ENCODE results near the gene CHSY1. TPM values are rescaled to one million over a fixed set of nuclear protein-coding genes. Genes with fewer than 3 reads are reported as not detected.

Gene CHSY1
- total RNA-seq, 4 donors from 2014 or later = 16.9 to 85.3 (median 39.4) TPM

- TF ChIP-seq CTCF (IDR thresholded peaks at IDR 0.05) = no peak
- DNase-seq (ENCODE audit: low spot score) (no peak), ATAC-seq (ENCODE audit: low FRiP score) (no peak)
Observed at GRCh38 chr15:101172501-101173071, 79.3 kb downstream of the CHSY1 start.

GRCh38 chr15:101171954-101172353 lies 79.9 kb downstream of the CHSY1 start:
- no peak for ATAC-seq (ENCODE audit: low FRiP score)
- no peak for DNase-seq (ENCODE audit: low spot score)
- no peak for TF ChIP-seq CTCF (IDR thresholded peaks at IDR 0.05)

- DNase-seq (ENCODE audit: low spot score) (no peak), ATAC-seq (ENCODE audit: low FRiP score) (no peak)
- TF ChIP-seq CTCF (IDR thresholded peaks at IDR 0.05) = no peak
Observed at GRCh38 chr15:101170568-101171350, 81.1 kb downstream of the CHSY1 start.

GRCh38 chr15:101169495-101170071 lies 82.3 kb downstream of the CHSY1 start:
- DNase-seq (ENCODE audit: low spot score) (no peak), ATAC-seq (ENCODE audit: low FRiP score) (no peak)
- no peak for TF ChIP-seq CTCF (IDR thresholded peaks at IDR 0.05)

- ATAC-seq (ENCODE audit: low FRiP score) = no peak
- DNase-seq (ENCODE audit: low spot score) = no peak
Observed at GRCh38 chr15:101168898-101169494, 82.9 kb downstream of the CHSY1 start.

GRCh38 chr15:101168463-101168824 lies 83.4 kb downstream of the CHSY1 start:
- no peak for TF ChIP-seq CTCF (IDR thresholded peaks at IDR 0.05)
- DNase-seq (ENCODE audit: low spot score) = no peak
- peak; percentile 15 for ATAC-seq (ENCODE audit: low FRiP score)

More at GRCh38 chr15:101168898-101169494, 82.9 kb downstream of the CHSY1 start:
- no peak for TF ChIP-seq CTCF (IDR thresholded peaks at IDR 0.05)

Measured in omental fat pad (tissue), 4 donors.